AG10803 (cell line): ENCODE results near the gene KLF17.
A peak's percentile ranks its signal among the peaks of the same experiment; 100 is the strongest.
"Not testable (repeated sequence)": the region's sequence is repeated elsewhere in the genome, so short reads cannot be mapped to it uniquely, and the experiment has no call there.

Experiments
- DNase-seq: peaks from one replicate; pipeline ENCODE4 v3.0.0; 2010; ENCODE audit warnings: low read depth
- H3K4me3 ChIP-seq: 2 replicates; pipeline ENCODE4 v1.5.1; 2011; ENCODE audit warnings: mild to moderate bottlenecking, low read length, control low read depth
- TF ChIP-seq, protein P1 (sequence below): conservative IDR thresholded peaks from 2 replicates; pipeline ENCODE4 v1.5.1; 2011; ENCODE audit warnings: mild to moderate bottlenecking, low read length, control low read depth, inconsistent platforms

The KLF17 gene

GRCh38 chr1:44108241-44108640, 10.4 kb upstream of the KLF17 start:
- TF ChIP-seq, protein P1, sequence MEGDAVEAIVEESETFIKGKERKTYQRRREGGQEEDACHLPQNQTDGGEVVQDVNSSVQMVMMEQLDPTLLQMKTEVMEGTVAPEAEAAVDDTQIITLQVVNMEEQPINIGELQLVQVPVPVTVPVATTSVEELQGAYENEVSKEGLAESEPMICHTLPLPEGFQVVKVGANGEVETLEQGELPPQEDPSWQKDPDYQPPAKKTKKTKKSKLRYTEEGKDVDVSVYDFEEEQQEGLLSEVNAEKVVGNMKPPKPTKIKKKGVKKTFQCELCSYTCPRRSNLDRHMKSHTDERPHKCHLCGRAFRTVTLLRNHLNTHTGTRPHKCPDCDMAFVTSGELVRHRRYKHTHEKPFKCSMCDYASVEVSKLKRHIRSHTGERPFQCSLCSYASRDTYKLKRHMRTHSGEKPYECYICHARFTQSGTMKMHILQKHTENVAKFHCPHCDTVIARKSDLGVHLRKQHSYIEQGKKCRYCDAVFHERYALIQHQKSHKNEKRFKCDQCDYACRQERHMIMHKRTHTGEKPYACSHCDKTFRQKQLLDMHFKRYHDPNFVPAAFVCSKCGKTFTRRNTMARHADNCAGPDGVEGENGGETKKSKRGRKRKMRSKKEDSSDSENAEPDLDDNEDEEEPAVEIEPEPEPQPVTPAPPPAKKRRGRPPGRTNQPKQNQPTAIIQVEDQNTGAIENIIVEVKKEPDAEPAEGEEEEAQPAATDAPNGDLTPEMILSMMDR: no peak
- no peak overlapping the region for H3K4me3 ChIP-seq
- DNase-seq: peak; percentile 53

- no peak overlapping the region for H3K4me3 ChIP-seq
- TF ChIP-seq, protein P1: no peak
- DNase-seq: no peak
Observed at GRCh38 chr1:44108971-44109370, 9.7 kb upstream of the KLF17 start.

- TF ChIP-seq, protein P1: no peak
- H3K4me3 ChIP-seq: no peak overlapping the region
- DNase-seq: no peak
Observed at GRCh38 chr1:44110916-44111315, 7.7 kb upstream of the KLF17 start.

- TF ChIP-seq, protein P1: no peak
Observed at GRCh38 chr1:44111861-44112260, 6.8 kb upstream of the KLF17 start.

GRCh38 chr1:44112486-44112885, 6.1 kb upstream of the KLF17 start:
- TF ChIP-seq, protein P1: no peak
- DNase-seq: peak; percentile 21
- H3K4me3 ChIP-seq: no peak overlapping the region

More at GRCh38 chr1:44111861-44112260, 6.8 kb upstream of the KLF17 start:
- no peak overlapping the region for H3K4me3 ChIP-seq
- no peak for DNase-seq

GRCh38 chr1:44113095-44113609, 5.5 kb upstream of the KLF17 start:
- H3K4me3 ChIP-seq: no peak overlapping the region
- TF ChIP-seq, protein P1: no peak
- no peak for DNase-seq

GRCh38 chr1:44114098-44114497, 4.5 kb upstream of the KLF17 start:
- TF ChIP-seq, protein P1: no peak
- H3K4me3 ChIP-seq: no peak overlapping the region
- no peak for DNase-seq

GRCh38 chr1:44117272-44117671, 1.3 kb upstream of the KLF17 start:
- H3K4me3 ChIP-seq, DNase-seq: not testable (repeated sequence)
